Cerebellar nuclear complex (tissue), 1 donor: Measurements from ENCODE around the gene CCDC196.
A peak's percentile ranks its signal among the peaks of the same experiment; 100 is the strongest.
"Not testable (repeated sequence)": the region's sequence is repeated elsewhere in the genome, so short reads cannot be mapped to it uniquely, and the experiment has no call there.

ENCODE experiments used
- DNase-seq, 2 experiments: peaks; one replicate each; lab custom pipeline; 2025; lab: John Stamatoyannopoulos, UW

CCDC196 gene

DNA sequence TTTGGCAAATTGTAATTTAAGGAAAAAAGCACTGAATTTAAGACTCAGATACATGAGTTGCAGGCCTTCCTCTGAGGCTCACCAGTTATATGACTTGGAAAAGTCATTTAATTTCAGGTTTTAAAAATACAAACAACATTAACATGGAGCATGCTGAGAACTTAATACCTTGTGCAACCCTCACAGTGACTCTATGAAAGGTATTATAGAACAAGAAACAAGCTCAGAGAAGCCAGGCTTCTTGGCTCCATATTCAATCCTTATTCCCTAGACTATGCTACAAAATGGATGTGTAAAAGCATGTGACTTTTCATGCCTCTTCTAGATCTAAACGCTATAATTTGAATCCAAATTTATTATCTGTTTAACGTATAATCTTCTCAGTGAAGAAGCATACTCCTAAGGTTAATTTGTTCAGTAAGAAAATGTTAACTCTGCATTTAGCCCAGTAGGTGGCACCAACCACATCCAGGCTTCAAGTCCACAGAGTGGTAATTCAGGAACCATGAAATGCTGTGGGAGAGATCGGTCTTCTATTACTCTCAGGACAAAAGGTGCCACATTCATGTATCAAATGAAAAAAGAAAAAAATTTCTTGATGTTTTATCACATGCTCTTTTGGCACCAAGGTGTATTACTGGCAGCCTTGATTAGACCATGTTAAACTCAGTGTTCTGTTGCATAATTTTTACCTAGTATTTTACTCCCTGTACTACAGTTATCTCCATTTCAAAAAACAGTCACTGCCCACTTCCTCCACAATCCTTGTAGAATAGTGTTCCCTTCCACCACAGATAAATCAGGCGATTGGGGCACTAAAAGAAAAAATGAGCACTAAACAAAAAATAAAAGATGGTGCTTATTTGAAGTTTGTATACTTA, 9.3 kb downstream of the CCDC196 start:
- DNase-seq, result peak in 1 of 2 experiments; percentile 17

DNA sequence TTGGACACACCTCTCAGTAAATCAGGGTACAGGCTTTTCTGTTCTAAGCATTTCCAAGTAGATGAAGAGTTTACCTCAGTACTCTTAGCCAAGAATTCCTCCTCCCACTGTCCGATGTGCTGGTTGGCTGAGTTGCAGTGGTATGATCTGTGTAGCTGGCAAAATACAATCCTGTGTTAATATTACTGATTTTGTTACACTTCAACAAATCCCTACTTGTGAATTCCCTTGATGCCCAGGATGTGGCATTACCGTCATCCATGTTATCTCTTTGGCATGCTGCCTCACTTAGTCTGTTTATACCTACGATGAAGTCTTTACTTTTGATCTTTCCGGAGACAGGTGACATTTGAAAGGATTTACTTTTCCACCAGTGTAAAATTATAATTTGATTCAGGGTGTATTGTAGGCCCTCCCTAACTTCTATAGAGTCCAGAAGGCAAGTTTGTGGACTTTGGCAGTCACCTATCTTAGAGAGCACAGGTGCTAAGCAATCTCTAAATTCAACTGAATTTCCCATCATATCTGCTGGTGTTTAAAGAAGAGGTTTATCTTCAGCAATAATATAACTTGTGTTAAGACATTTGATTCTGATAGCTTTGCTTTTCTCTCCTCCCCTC, 10.1 kb downstream of the CCDC196 start:
- no peak for DNase-seq

DNA sequence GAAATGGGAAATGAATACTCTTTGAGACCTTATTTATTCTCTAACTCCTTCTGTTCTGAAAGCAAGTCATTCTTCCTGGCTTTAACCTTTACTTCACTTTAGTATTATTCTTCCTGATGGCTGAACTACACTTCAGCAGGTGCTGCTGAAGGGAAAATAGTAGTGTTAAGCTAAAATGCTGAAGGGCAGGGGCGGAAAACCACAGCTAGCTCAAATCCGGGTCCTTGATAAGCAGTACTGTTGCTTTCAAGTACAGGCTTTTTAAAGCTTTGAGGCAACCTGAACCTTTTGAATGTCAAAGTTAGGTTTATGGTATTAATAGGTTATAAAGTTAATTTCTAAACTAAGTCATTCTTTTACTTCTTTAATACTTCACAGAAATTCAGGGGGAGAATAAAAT, 10.7 kb downstream of the CCDC196 start:
- no peak for DNase-seq

GRCh38 chr14:66498311-66498710, 12.1 kb downstream of the CCDC196 start:
- no peak for DNase-seq

DNA sequence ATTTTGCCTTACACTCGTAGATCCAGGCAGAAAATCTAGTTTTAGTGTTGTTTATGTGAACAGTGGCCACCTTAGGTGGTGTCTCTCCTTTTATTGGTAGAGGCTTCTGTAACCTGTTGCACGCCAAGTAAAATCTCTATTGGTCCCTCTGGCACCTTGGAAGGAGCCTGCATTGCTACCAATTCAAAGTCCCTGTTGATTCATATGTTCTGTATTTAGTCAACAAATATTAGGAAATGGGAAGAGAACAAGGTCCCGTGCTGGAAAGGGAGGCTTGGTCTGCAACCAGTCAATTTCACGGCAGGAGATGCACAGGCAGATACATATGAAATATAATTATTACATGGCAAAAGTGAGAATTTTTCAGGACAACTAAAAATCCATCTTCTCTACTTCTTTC, 15.4 kb downstream of the CCDC196 start:
- no peak for DNase-seq

DNA sequence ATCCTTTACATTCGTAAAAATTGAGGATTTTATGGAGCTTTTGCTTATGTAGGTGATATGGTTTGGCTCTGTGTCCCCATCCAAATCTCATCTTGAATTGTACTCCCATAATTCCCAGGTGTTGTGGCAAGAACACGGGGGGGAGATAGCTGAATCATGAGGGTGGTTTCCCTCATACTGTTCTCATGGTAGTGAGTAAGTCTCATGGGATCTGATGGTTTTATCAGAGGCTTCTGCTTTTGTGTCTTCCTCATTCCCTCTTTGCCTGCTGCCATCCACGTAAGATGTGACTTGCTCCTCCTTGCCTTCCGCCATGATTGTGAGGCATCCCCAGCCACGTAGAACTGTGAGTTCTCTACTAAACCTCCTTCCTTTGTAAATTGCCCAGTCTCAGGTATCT, 16.7 kb downstream of the CCDC196 start:
- not testable (repeated sequence) for DNase-seq

- DNase-seq, result no peak
Measured at GRCh38 chr14:66503532-66503931, 17.4 kb downstream of the CCDC196 start.

GRCh38 chr14:66507181-66507721, 21.1 kb downstream of the CCDC196 start:
- DNase-seq, result peak in 1 of 2 experiments; percentile 16

- DNase-seq, result peak; percentile 60 to 67
Measured at GRCh38 chr14:66507722-66508546, 21.8 kb downstream of the CCDC196 start, which contains the start of gene GPHN. TSS of gene GPHN (plus strand) at chr14:66508147.

DNA sequence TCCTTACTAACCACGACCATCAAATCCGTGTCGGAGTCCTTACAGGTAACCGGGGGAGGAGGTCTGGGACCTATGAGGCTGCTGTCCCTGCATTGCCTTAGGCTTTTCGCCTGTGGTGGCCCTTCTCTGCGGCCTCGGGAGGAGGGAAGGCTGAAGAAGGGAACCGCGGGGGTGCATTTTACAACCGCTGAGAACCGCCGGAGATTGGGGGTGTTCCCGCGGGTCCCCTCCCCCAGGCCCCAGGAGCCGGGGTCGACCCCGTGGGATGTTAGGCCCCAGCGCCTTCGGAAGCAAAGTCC, 22.3 kb downstream of the CCDC196 start:
- DNase-seq, result no peak

DNA sequence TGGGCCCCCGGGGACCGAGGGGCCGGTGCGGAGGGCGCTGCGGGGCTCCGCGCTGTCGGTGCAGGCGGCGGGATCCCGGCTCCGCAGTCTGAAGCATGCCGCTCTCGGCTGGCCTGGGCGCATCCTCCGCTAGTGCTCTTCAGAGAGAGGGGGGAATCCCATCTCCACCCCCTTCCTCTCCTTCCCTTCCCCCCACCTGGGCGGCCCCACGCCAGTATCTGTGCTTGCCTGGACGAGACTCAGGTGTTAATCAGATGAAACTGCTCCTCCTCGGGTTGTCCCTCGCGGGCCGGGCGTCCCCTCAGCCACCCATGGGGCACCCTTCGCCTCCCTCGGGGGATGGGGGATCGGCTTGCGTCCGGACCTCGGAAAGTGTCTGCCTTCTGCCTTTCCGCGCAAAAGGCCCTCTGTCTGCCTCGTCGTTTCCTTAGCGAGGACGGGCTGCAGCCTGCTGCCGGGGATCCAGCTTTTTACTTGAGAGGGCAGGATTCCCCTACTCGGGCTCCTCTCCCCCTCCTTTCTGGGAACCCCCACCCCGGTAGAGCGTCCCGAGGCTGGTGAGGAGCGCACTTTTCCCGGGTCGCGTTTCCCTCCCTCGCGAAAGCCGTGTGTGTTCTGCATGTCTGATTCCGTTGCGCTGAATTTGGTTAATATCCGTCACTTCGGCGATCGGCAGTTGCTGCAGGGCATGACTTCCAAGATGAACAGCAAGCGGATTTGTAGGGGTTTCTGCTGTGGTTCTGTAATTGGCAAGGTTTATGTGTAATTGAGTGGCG, 22.9 kb downstream of the CCDC196 start:
- peak in 1 of 2 experiments; percentile 23 for DNase-seq

DNA sequence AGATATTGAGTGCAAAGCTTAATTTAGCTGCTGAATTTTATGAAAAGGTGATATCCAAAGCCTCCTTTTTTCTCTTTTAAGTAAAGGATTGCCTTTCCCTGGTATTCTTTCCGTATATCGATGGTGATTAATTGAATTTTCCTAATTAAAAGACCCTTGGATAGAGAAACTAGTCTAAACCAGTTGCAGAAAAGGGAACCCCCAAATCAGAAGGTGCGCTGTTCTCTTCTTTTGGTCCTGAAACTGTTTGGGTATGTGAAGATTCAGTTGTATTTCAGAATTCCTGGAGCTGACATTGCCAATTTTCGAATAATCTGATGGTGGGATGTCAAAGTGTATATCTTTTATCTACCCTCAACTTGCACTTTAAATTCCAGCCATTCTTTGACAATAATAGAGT, 23.7 kb downstream of the CCDC196 start:
- no peak for DNase-seq

DNA sequence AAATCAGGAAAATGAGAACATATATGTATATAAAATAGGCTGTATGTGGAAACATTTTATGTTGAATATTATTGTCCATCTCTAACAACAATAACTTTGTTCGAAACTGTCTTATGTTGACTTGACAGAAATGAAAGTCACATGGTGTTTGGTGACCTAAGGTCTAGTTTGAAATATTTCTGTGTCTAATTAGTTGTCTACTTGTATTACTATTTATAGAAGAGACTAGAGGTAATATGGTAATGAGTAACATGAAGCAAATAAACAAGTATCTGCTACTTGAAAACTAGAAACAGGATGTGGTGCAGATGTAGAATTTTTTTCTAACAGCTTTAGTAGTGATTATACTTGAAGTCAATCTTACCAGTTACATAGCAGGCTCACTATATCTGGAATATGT, 25.7 kb downstream of the CCDC196 start:
- DNase-seq, result no peak

DNA sequence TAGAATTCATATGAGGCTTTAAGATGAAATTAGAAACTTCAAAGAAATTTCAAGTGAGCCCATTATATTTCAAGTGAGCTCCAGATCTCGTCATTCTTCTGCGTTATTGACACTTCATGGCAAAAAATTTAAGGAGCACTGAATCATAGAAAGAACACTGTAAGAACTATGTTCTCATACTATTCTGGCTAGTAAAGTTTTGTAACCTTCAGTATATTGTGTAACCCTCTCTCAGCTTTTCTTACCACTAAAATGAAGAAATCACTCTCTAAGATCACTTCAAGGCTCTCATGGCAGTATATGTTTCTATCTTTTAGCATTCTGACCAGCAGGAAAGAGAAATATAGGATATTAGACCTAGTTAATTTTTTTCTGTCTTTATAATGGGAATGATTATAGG, 28.0 kb downstream of the CCDC196 start:
- DNase-seq, result no peak

- DNase-seq, result no peak
Measured at GRCh38 chr14:66530526-66530925, 44.4 kb downstream of the CCDC196 start.

GRCh38 chr14:66539034-66539433, 52.9 kb downstream of the CCDC196 start:
- no peak for DNase-seq

GRCh38 chr14:66540038-66540437, 53.9 kb downstream of the CCDC196 start:
- DNase-seq, result no peak

DNA sequence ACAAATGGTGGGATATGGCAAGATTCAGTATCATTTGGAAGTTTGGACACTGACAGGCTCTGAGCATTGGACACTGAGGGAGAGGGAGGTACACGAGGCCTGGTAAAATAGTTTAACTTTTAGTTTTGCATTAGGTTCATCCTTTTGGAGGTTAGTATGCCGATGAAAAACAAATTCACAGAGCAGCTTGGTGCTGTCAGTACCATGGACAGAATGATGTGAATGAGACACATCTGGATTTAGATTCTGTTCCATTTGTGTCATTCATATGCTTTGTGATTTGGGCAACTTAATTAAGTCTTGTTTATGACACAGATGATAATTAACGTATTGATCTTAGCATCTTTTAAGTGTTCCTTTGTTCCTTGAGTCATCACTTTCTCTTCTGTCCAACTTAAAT, 55.5 kb downstream of the CCDC196 start:
- DNase-seq, result no peak

GRCh38 chr14:66543996-66544395, 57.8 kb downstream of the CCDC196 start:
- DNase-seq, result no peak

DNA sequence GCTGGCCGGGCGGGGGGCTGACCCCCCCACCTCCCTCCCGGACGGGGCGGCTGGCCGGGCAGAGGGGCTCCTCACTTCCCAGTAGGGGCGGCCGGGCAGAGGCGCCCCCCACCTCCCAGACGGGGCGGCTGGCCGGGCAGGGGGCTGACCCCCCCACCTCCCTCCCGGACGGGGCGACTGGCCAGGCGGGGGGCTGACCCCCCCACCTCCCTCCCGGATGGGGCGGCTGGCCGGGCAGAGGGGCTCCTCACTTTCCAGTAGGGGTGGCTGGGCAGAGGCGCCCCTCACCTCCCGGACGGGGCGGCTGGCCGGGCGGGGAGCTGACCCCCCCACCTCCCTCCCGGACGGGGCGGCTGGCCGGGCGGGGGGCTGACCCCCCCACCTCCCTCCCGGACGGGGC, 59.0 kb downstream of the CCDC196 start:
- DNase-seq, result not testable (repeated sequence)

- not testable (repeated sequence) for DNase-seq
Measured at GRCh38 chr14:66545751-66546150, 59.6 kb downstream of the CCDC196 start.
